GM18517 (cell line): Measurements from ENCODE around the gene CLEC16A.

Experiments used
- ATAC-seq: cut with Tn5 transposase; IDR thresholded peaks from one replicate; pipeline ENCODE4 v1.9.1; 2021; ENCODE audit warnings: mild to moderate bottlenecking, moderate library complexity; ENCODE audit not compliant: unreplicated experiment

CLEC16A gene

GRCh38 chr16:10944249-10945064 is at the start of gene CLEC16A:
Gene CLEC16A, plus strand, starts transcription at chr16:10944564. Its CDS starts 154 bp downstream, at chr16:10944718.
- peak; percentile 56 for ATAC-seq

DNA sequence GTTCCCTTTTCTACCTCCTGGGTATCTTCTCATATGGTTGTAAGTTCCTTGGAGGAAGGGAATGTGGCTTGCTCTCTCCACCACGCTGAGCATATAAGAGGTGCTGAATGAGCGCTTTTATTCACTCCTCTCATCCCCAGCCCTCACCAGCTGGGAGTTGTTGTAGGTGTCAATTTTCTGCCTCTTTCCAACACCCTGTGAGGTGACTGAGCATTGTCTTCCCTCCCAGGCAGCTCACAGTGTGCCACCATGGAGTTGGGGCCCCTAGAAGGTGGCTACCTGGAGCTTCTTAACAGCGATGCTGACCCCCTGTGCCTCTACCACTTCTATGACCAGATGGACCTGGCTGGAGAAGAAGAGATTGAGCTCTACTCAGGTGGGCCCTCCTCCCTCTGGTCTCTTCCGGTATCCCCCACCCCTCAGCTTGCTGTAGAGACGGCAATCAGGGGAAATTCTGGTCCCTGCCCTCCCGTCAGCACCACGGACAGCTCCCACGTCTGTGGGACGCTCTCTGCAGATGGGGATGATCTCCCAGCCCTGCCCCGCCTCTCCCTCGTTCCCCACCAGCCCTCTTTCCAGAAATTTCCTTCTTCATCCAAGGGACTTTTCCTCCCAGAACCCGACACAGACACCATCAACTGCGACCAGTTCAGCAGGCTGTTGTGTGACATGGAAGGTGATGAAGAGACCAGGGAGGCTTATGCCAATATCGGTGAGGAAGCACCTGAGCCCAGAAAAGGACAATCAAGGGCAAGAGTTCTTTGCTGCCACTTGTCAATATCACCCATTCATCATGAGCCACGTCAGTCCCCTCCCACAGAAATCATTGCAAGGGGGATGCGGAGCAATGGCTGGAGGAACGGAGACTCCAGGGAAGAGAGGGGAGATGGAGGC is 49.1 kb upstream of the CLEC16A start:
- no peak for ATAC-seq

DNA sequence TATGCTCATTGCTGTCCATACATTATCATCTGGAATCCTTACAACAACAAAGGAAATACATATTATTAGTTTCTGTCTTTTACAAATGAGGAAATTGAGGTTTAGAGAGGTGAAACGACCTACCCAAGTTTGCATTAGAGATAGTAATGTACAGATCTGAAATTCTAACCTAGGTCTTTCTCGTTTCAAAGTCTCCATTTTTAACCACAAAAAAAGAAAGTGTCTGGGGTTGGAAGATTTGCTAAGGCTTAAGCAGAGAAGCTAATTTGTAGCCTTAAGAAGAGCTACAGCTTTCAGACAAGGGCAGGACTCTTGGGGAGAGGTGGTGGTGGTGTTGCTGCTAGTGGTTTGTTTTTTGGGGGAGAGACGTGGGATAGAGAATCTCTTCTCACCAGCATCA is 48.2 kb upstream of the CLEC16A start:
- no peak for ATAC-seq

GRCh38 chr16:10896723-10897122 is 47.6 kb upstream of the CLEC16A start:
- no peak for ATAC-seq

GRCh38 chr16:10897134-10897533 is 47.2 kb upstream of the CLEC16A start:
- ATAC-seq, result peak; percentile 60

- ATAC-seq, result no peak
These were observed 41.4 kb upstream of the CLEC16A start for GRCh38 chr16:10902999-10903398.

GRCh38 chr16:10906482-10906881 is 37.9 kb upstream of the CLEC16A start:
- no peak for ATAC-seq

- ATAC-seq, result no peak
These were observed 37.2 kb upstream of the CLEC16A start for GRCh38 chr16:10906914-10907756.

GRCh38 chr16:10907757-10908045 is 36.7 kb upstream of the CLEC16A start:
- ATAC-seq, result no peak

- ATAC-seq, result no peak
These were observed 33.1 kb upstream of the CLEC16A start for GRCh38 chr16:10911267-10911666.

DNA sequence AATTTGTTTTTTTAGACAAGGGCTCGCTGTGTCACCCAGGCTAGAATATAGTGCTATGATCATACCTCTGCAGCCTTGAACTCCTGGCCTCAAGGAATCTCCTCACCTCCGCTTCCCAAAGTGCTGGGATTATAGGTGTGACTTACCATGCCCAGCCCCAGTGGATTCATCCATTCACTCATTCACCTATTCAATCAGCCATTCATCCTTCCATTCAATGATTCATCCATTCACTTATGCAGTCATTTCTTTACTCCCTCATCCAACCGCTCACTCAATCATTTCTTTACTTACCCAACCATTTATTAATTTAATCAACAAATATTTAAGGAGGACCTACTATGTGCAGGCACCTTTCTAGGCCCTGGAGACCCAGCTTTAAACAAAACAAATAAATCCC is 27.8 kb upstream of the CLEC16A start:
- ATAC-seq, result no peak

DNA sequence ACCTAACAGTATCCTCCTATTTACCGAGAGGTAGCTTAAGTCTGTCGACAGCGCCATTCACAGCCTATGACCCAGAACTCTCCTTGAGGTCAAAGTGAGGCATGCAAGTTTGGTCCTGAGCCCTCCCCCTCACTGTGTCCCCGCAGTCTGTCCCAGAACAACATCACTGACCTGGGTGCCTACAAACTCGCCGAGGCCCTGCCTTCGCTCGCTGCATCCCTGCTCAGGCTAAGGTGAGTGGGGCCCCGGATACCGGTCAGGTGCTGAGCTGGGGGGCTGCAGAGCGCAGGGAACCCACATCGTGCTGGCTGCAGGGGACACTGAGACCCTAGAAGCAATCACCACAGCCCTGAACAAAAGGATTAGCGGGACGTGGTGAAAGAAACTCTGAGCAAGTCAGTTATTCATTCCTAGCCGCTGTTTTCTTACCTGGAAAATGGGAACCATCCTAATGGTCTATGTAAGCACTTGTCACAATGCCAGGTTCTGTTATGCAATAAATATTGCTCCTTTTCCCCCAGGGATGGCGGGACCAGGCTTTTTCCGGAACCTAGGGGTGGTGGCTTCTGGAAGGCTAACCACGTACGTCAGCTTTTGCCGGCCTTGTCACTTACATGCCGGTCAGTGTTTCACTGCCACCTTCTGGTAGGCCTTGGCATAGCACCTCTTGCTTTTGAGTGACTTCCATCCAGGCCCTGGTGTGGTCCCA is 25.9 kb upstream of the CLEC16A start:
- no peak for ATAC-seq

DNA sequence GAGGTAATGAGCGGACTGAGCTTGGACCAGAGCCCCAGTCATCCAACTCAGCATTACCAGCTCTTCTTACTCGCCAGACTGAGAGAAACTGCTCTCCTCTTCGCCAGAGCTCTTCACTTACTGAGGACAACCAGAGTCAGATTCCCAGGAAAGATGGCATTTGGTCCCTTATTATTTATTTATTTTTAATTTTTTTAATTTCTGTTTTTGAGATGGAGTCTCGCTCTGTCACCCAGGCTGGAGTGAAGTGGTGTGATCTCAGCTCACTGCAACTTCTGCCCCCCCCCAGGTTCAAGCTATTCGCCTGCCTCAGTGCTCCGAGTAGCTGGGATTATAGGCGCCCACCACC is 25.4 kb upstream of the CLEC16A start:
- no peak for ATAC-seq

- no peak for ATAC-seq
These were observed 23.5 kb upstream of the CLEC16A start for GRCh38 chr16:10920726-10921427.

- no peak for ATAC-seq
These were observed 22.6 kb upstream of the CLEC16A start for GRCh38 chr16:10921536-10922327.

DNA sequence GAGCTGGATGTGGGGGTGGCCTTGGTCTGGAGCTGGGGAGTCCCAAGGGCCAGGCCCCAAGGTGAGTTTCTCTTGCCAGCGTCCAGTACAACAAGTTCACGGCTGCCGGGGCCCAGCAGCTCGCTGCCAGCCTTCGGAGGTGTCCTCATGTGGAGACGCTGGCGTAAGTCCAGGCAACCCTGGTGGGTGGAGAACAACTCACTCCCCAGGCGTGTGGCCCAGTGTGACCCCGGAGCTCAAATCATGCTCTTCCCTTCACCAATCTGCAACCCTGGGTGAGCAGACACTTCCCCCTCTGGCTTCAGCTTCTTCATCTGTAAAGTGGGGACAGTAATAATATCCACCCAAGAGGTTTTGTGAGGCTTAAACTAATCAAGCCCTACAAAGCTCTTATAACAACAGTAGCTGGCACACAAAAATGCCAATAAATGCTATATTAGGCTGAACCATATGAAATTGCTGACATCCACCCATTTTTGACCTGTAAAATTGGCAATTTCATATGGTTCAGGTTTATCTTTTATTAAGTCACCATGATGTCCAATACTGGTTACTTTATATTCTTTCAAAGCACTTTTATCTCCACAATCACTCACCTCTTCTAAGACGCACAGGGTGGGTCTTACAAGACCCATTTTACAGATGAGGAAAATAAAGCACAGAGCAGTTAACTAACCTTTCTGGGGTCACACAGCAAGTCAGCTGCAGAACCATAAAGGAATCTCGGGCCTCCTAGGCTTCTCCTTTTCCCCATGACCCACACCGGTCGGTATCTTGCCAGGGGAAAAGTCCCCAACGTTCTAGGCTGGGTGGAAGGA is 21.8 kb upstream of the CLEC16A start:
- no peak for ATAC-seq

- no peak for ATAC-seq
These were observed 21.2 kb upstream of the CLEC16A start for GRCh38 chr16:10923146-10923649.

DNA sequence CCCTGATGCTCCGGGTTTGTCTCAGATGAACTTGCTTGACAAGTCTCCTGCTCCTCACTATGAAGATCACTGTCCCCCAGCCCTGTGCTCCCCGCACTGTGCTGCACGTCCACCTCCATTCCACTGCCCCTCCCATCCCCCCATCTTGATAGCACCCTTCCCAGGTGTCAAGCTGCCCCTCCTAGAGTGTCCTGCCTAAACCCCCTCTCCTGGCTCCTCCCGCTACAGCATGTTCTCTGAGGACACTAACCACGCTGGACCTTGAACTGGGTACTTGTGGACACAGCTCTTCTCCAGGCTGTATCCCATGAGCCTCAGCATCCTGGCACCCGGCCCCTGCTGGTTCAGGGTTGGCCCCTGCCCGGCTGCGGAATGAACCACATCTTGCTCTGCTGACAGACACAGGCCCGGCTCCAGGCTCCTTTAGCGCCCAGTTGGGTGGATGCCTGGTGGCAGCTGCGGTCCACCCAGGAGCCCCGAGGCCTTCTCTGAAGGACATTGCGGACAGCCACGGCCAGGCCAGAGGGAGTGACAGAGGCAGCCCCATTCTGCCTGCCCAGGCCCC is 20.6 kb upstream of the CLEC16A start:
- no peak for ATAC-seq
